Left ventricle myocardium inferior (tissue), 1 donor: Measurements from ENCODE around the gene MORN4. TPM values are rescaled to one million over a fixed set of nuclear protein-coding genes. Genes with fewer than 3 reads are reported as not detected.
"Not testable (repeated sequence)": the region's sequence is repeated elsewhere in the genome, so short reads cannot be mapped to it uniquely, and the experiment has no call there.

Experiments
- DNase-seq: peaks from one replicate; pipeline ENCODE4 v3.0.0-alpha.2; 2020
- H3K27ac ChIP-seq: fragments of 200-600 bp; replicated peaks from 2 replicates; pipeline ENCODE4 v1.8.0; 2021
- H3K27me3 ChIP-seq: fragments of 200-600 bp; 2 replicates; pipeline ENCODE4 v1.8.0; 2021; ENCODE audit warnings: low read depth
- H3K36me3 ChIP-seq: fragments of 200-600 bp; 2 replicates; pipeline ENCODE4 v1.8.0; 2021
- H3K4me1 ChIP-seq: fragments of 200-600 bp; 2 replicates; pipeline ENCODE4 v1.8.0; 2021
- H3K4me3 ChIP-seq: fragments of 200-600 bp; 2 replicates; pipeline ENCODE4 v1.8.0; 2021; ENCODE audit warnings: mild to moderate bottlenecking, moderate library complexity
- H3K9me3 ChIP-seq: fragments of 200-600 bp; replicated peaks from 2 replicates; pipeline ENCODE4 v1.8.0; 2021
- CTCF ChIP-seq: fragments of 200-600 bp; IDR thresholded peaks from 2 replicates; pipeline ENCODE4 v1.8.0; 2021; ENCODE audit warnings: antibody characterized with exemption, mild to moderate bottlenecking, borderline replicate concordance
- intact Hi-C: fragments of 100-400 bp; cut with micrococcal nuclease; formaldehyde crosslinking; loops from one replicate; pipeline ENCODE4 v1.11.0; 2022
- total RNA-seq: library from RNA; stranded (reverse); fragmentation: NEBNext Ultra II Directional; extraction: Animal tissue kit (Norgen Biotek cat#: 25700); gene quantifications from one replicate; pipeline ENCODE4 v1.2.1, GENCODE V29; 2021
- donor health status: DM: no; HTN: yes; CAD: no; lungs with severe emphysema.

MORN4 gene
- total RNA-seq, 1 donor from 2014 or later = 13.9 TPM

- H3K27ac ChIP-seq = no peak overlapping the region
- no peak overlapping the region for H3K4me3 ChIP-seq
- H3K9me3 ChIP-seq = no peaks in the 10 kb centered on the region
- no peaks in the 10 kb centered on the region for H3K27me3 ChIP-seq
- intact Hi-C loops = no loop called here
- no peak for DNase-seq
- peaks cover 78% of the 10 kb centered on the region for H3K36me3 ChIP-seq
- TF ChIP-seq CTCF = no peak
- no peaks in the 10 kb centered on the region for H3K4me1 ChIP-seq
These were observed 26.3 kb upstream of the MORN4 start for GRCh38 chr10:97659589-97659988.

GRCh38 chr10:97656777-97657176 lies 23.5 kb upstream of the MORN4 start:
- no peaks in the 10 kb centered on the region for H3K27me3 ChIP-seq
- intact Hi-C loops = no loop called here
- H3K27ac ChIP-seq = no peak overlapping the region
- no peak overlapping the region for H3K4me3 ChIP-seq
- H3K9me3 ChIP-seq = no peaks in the 10 kb centered on the region
- DNase-seq = no peak
- no peaks in the 10 kb centered on the region for H3K4me1 ChIP-seq
- H3K36me3 ChIP-seq = peaks cover 78% of the 10 kb centered on the region
- TF ChIP-seq CTCF = no peak

- no peak overlapping the region for H3K4me3 ChIP-seq
- H3K27ac ChIP-seq = no peak overlapping the region
- no peaks in the 10 kb centered on the region for H3K9me3 ChIP-seq
- H3K27me3 ChIP-seq = no peaks in the 10 kb centered on the region
- no peak for DNase-seq
- intact Hi-C loops = no loop called here
- TF ChIP-seq CTCF = no peak
- peaks cover 16% of the 10 kb centered on the region for H3K4me1 ChIP-seq
- peaks cover 59% of the 10 kb centered on the region for H3K36me3 ChIP-seq
These were observed 18.5 kb upstream of the MORN4 start for GRCh38 chr10:97651773-97652172.

GRCh38 chr10:97650726-97651125 lies 17.4 kb upstream of the MORN4 start:
- no peak for DNase-seq
- no peaks in the 10 kb centered on the region for H3K27me3 ChIP-seq
- no peak for TF ChIP-seq CTCF
- peaks cover 55% of the 10 kb centered on the region for H3K36me3 ChIP-seq
- H3K4me1 ChIP-seq = peaks cover 16% of the 10 kb centered on the region
- no peak overlapping the region for H3K4me3 ChIP-seq
- intact Hi-C loops = no loop called here
- H3K9me3 ChIP-seq = no peaks in the 10 kb centered on the region
- no peak overlapping the region for H3K27ac ChIP-seq

- Histone ChIP-seq H3K36me3 (peaks cover 49% of the 10 kb centered on the region), H3K4me1 (peaks cover 16% of the 10 kb centered on the region), H3K27ac (peak overlapping the region; percentile 21)
- H3K9me3 ChIP-seq, H3K4me3 ChIP-seq, intact Hi-C loops, H3K27me3 ChIP-seq, DNase-seq: not testable (repeated sequence)
These were observed 16.1 kb upstream of the MORN4 start for GRCh38 chr10:97649405-97649750.

- intact Hi-C loops = no loop called here
- Histone ChIP-seq H3K4me1 (peaks cover 16% of the 10 kb centered on the region), H3K27me3 (no peaks in the 10 kb centered on the region), H3K9me3 (no peaks in the 10 kb centered on the region), H3K4me3 (no peak overlapping the region), H3K27ac (peak overlapping the region; percentile 21), H3K36me3 (peaks cover 49% of the 10 kb centered on the region)
- DNase-seq = no peak
- TF ChIP-seq CTCF = no peak
These were observed 15.5 kb upstream of the MORN4 start for GRCh38 chr10:97648562-97649404.
